Immature natural killer cell (primary cell): ENCODE data around the gene VPS9D1. TPM values are rescaled to one million over a fixed set of nuclear protein-coding genes. Genes with fewer than 3 reads are reported as not detected.
"Not testable (repeated sequence)": the region's sequence is repeated elsewhere in the genome, so short reads cannot be mapped to it uniquely, and the experiment has no call there.

ENCODE experiments used
- DNase-seq, 3 donors: peaks; one replicate each; pipeline ENCODE4 v3.0.0; 2022; ENCODE audit warnings: mixed read lengths in 1 of 3
- H3K27ac Mint-ChIP-seq, 6 donors: one replicate each; pipeline ENCODE4 v1.8.0; 2020; ENCODE audit warnings: mixed read lengths in 6 of 6, mild to moderate bottlenecking in 5 of 6, inconsistent platforms in 4 of 6, moderate library complexity in 3 of 6
- H3K27me3 Mint-ChIP-seq, 3 donors: one replicate each; pipeline ENCODE4 v1.8.0; 2020 to 2021; ENCODE audit warnings: low read depth in 3 of 3, mild to moderate bottlenecking in 3 of 3, mixed read lengths in 3 of 3, moderate library complexity in 3 of 3, inconsistent platforms in 1 of 3
- H3K36me3 Mint-ChIP-seq, 3 donors: one replicate each; pipeline ENCODE4 v1.8.0; 2020; ENCODE audit warnings: mixed read lengths in 3 of 3, inconsistent platforms in 2 of 3, mild to moderate bottlenecking in 2 of 3
- H3K4me1 Mint-ChIP-seq, 2 donors: one replicate each; pipeline ENCODE4 v1.8.0; 2020; ENCODE audit warnings: inconsistent platforms in 2 of 2, mild to moderate bottlenecking in 2 of 2, mixed read lengths in 2 of 2, moderate library complexity in 1 of 2
- H3K4me3 Mint-ChIP-seq, 5 donors: one replicate each; pipeline ENCODE4 v1.8.0; 2020; ENCODE audit warnings: mild to moderate bottlenecking in 5 of 5, mixed read lengths in 5 of 5, inconsistent platforms in 3 of 5, moderate library complexity in 3 of 5
- H3K9me3 Mint-ChIP-seq, 6 donors: one replicate each; pipeline ENCODE4 v1.8.0; 2020; ENCODE audit warnings: mild to moderate bottlenecking in 6 of 6, mixed read lengths in 6 of 6, inconsistent platforms in 4 of 6, moderate library complexity in 3 of 6
- polyA plus RNA-seq, 3 donors: library from polyadenylated mRNA; unstranded; fragments of 300-500 nt; fragmentation: Illumina TruSeq; gene quantifications; one replicate each; pipeline ENCODE4 v1.2.3, GENCODE V29; 2021

Gene VPS9D1
- polyA plus RNA-seq, 3 donors from 2014 or later, result 0.65 to 1.3 (median 0.96) TPM

GRCh38 chr16:89700100-89700648 is 20.5 kb downstream of the VPS9D1 start:
- peak overlapping the region; percentile 81 to 88 (median 85) for H3K27ac Mint-ChIP-seq
- H3K36me3 Mint-ChIP-seq, result no peaks in the 10 kb centered on the region
- DNase-seq, result peak; percentile 95 to 96 (median 96)
- peaks cover 32 to 44% of the 10 kb centered on the region in 2 donors for H3K4me1 Mint-ChIP-seq
- no peaks in the 10 kb centered on the region for H3K9me3 Mint-ChIP-seq
- H3K27me3 Mint-ChIP-seq, result peaks cover 3 to 17% (median 17%) of the 10 kb centered on the region in 3 donors
- H3K4me3 Mint-ChIP-seq, result peak overlapping the region; percentile 62 to 84 (median 64)

- H3K36me3 Mint-ChIP-seq, DNase-seq, H3K9me3 Mint-ChIP-seq: not testable (repeated sequence)
- Mint-ChIP-seq H3K4me1 (peaks cover 32 to 49% of the 10 kb centered on the region in 2 donors), H3K27ac (peak overlapping the region; percentile 81 to 90 (median 85)), H3K4me3 (peak overlapping the region; percentile 62 to 84 (median 64)), H3K27me3 (peaks cover 3 to 19% (median 19%) of the 10 kb centered on the region in 3 donors)
Measured at GRCh38 chr16:89699629-89700099, 21.0 kb downstream of the VPS9D1 start.

GRCh38 chr16:89698717-89699116 is 22.0 kb downstream of the VPS9D1 start:
- Mint-ChIP-seq H3K4me3 (peak overlapping the region in 1 of 5 donors; percentile 4), H3K27ac (peak overlapping the region; percentile 44 to 90 (median 78)), H3K4me1 (peaks cover 32 to 51% of the 10 kb centered on the region in 2 donors), H3K27me3 (peaks cover 5 to 24% (median 23%) of the 10 kb centered on the region in 3 donors)
- not testable (repeated sequence) for H3K9me3 Mint-ChIP-seq, DNase-seq, H3K36me3 Mint-ChIP-seq

- Mint-ChIP-seq H3K9me3 (no peaks in the 10 kb centered on the region), H3K36me3 (peaks cover 4 to 5% (median 5%) of the 10 kb centered on the region in 3 donors)
- DNase-seq, result no peak
Measured at GRCh38 chr16:89697616-89698331, 22.9 kb downstream of the VPS9D1 start.

GRCh38 chr16:89697161-89697615 is 23.5 kb downstream of the VPS9D1 start:
- peaks cover 5 to 28% (median 25%) of the 10 kb centered on the region in 3 donors for H3K27me3 Mint-ChIP-seq
- H3K4me1 Mint-ChIP-seq, result peaks cover 26 to 47% of the 10 kb centered on the region in 2 donors
- H3K36me3 Mint-ChIP-seq, result peaks cover 4 to 5% (median 5%) of the 10 kb centered on the region in 3 donors
- no peak for DNase-seq
- H3K4me3 Mint-ChIP-seq, result peak overlapping the region in 2 of 5 donors; percentile 71 to 72
- H3K27ac Mint-ChIP-seq, result peak overlapping the region; percentile 51 to 88 (median 78)
- H3K9me3 Mint-ChIP-seq, result no peaks in the 10 kb centered on the region

More at GRCh38 chr16:89697616-89698331, 22.9 kb downstream of the VPS9D1 start:
- Mint-ChIP-seq H3K4me1 (peaks cover 32 to 52% of the 10 kb centered on the region in 2 donors), H3K27me3 (peaks cover 5 to 28% (median 25%) of the 10 kb centered on the region in 3 donors), H3K27ac (peak overlapping the region in 2 of 6 donors; percentile 45), H3K4me3 (peak overlapping the region in 1 of 5 donors; percentile 27)

GRCh38 chr16:89696670-89697128 is 24.0 kb downstream of the VPS9D1 start:
- Mint-ChIP-seq H3K4me3 (peak overlapping the region; percentile 31 to 75 (median 71)), H3K27ac (peak overlapping the region; percentile 51 to 88 (median 78)), H3K36me3 (peaks cover 4 to 5% (median 5%) of the 10 kb centered on the region in 3 donors), H3K27me3 (peaks cover 5 to 28% (median 25%) of the 10 kb centered on the region in 3 donors), H3K4me1 (peaks cover 24 to 45% of the 10 kb centered on the region in 2 donors), H3K9me3 (no peaks in the 10 kb centered on the region)
- peak; percentile 82 to 84 (median 83) for DNase-seq

GRCh38 chr16:89695875-89696669 is 24.6 kb downstream of the VPS9D1 start:
- peaks cover 24 to 45% of the 10 kb centered on the region in 2 donors for H3K4me1 Mint-ChIP-seq

GRCh38 chr16:89695086-89695874 is 25.4 kb downstream of the VPS9D1 start:
- Mint-ChIP-seq H3K9me3 (no peaks in the 10 kb centered on the region), H3K27ac (peak overlapping the region in 5 of 6 donors; percentile 16 to 85 (median 46)), H3K36me3 (peaks cover 5 to 7% (median 6%) of the 10 kb centered on the region in 3 donors), H3K27me3 (peaks cover 5 to 28% (median 17%) of the 10 kb centered on the region in 3 donors), H3K4me1 (peaks cover 24 to 42% of the 10 kb centered on the region in 2 donors), H3K4me3 (peak overlapping the region in 1 of 5 donors; percentile 14)
- DNase-seq, result no peak

More at GRCh38 chr16:89695875-89696669, 24.6 kb downstream of the VPS9D1 start:
- Mint-ChIP-seq H3K36me3 (peaks cover 4 to 5% (median 5%) of the 10 kb centered on the region in 3 donors), H3K9me3 (no peaks in the 10 kb centered on the region), H3K4me3 (peak overlapping the region; percentile 31 to 75 (median 71)), H3K27ac (peak overlapping the region in 5 of 6 donors; percentile 72 to 88 (median 79)), H3K27me3 (peaks cover 5 to 28% (median 21%) of the 10 kb centered on the region in 3 donors)
- no peak for DNase-seq

GRCh38 chr16:89694784-89695085 is 26.0 kb downstream of the VPS9D1 start:
- peaks cover 2 to 25% (median 13%) of the 10 kb centered on the region in 3 donors for H3K27me3 Mint-ChIP-seq
- H3K27ac Mint-ChIP-seq, result peak overlapping the region in 3 of 6 donors; percentile 16 to 53 (median 46)
- H3K9me3 Mint-ChIP-seq, DNase-seq: not testable (repeated sequence)
- peak overlapping the region in 1 of 5 donors; percentile 14 for H3K4me3 Mint-ChIP-seq
- peaks cover 5 to 10% (median 9%) of the 10 kb centered on the region in 3 donors for H3K36me3 Mint-ChIP-seq
- peaks cover 24 to 41% of the 10 kb centered on the region in 2 donors for H3K4me1 Mint-ChIP-seq

GRCh38 chr16:89693931-89694783 is 26.5 kb downstream of the VPS9D1 start:
- H3K4me3 Mint-ChIP-seq, result no peak overlapping the region

GRCh38 chr16:89693289-89693731 is 27.4 kb downstream of the VPS9D1 start:
- Mint-ChIP-seq H3K27ac (no peak overlapping the region), H3K4me1 (peaks cover 18 to 36% of the 10 kb centered on the region in 2 donors), H3K27me3 (peaks cover 2 to 25% (median 13%) of the 10 kb centered on the region in 3 donors), H3K9me3 (no peaks in the 10 kb centered on the region), H3K36me3 (peaks cover 5 to 10% (median 9%) of the 10 kb centered on the region in 3 donors), H3K4me3 (no peak overlapping the region)
- no peak for DNase-seq

More at GRCh38 chr16:89693931-89694783, 26.5 kb downstream of the VPS9D1 start:
- Mint-ChIP-seq H3K27ac (no peak overlapping the region), H3K4me1 (peaks cover 22 to 38% of the 10 kb centered on the region in 2 donors), H3K36me3 (peaks cover 5 to 10% (median 9%) of the 10 kb centered on the region in 3 donors), H3K27me3 (peaks cover 2 to 25% (median 13%) of the 10 kb centered on the region in 3 donors), H3K9me3 (no peaks in the 10 kb centered on the region)
- no peak for DNase-seq
